ENCODE measurements around the gene TKT. TPM values are rescaled to one million over a fixed set of nuclear protein-coding genes. Genes with fewer than 3 reads are reported as not detected.

TKT gene
- total RNA-seq, 4 donors from 2014 or later: 18.5 to 41.3 (median 23.8) TPM

GRCh38 chr3:53252096-53252946 lies 3.5 kb downstream of the TKT start:
- Histone ChIP-seq H3K27me3 (no peaks in the 10 kb centered on the region), H3K36me3 (no peaks in the 10 kb centered on the region), H3K27ac (peak overlapping the region in 2 of 4 donors; percentile 15 to 19), H3K4me1 (peaks cover 34 to 46% of the 10 kb centered on the region in 2 donors), H3K9me3 (no peaks in the 10 kb centered on the region), H3K4me3 (no peak overlapping the region)
- DNase-seq: no peak
- in situ Hi-C loops (cut with MboI; ENCODE audit: low sequenced_read_pairs in 4 of 4): no loop called here
- intact Hi-C loops (cut with DNase I; ENCODE audit: low total_unique reads): no loop called here
- no peak for ATAC-seq
- TF ChIP-seq POLR2A (IDR thresholded peaks at IDR 0.05): no peak
- no peak for TF ChIP-seq CTCF (IDR thresholded peaks at IDR 0.05 in 4 of 5, conservative IDR thresholded peaks at IDR 0.05 in 1 of 5)

GRCh38 chr3:53250881-53251605 lies 4.8 kb downstream of the TKT start:
- TF ChIP-seq CTCF (IDR thresholded peaks at IDR 0.05 in 4 of 5, conservative IDR thresholded peaks at IDR 0.05 in 1 of 5) (no peak), POLR2A (IDR thresholded peaks at IDR 0.05) (no peak)
- Histone ChIP-seq H3K4me1 (peaks cover 31 to 46% of the 10 kb centered on the region in 2 donors), H3K36me3 (no peaks in the 10 kb centered on the region), H3K27ac (peak overlapping the region in 2 of 4 donors; percentile 21 to 26), H3K9me3 (no peaks in the 10 kb centered on the region), H3K27me3 (no peaks in the 10 kb centered on the region), H3K4me3 (no peak overlapping the region)
- in situ Hi-C loops (cut with MboI; ENCODE audit: low sequenced_read_pairs in 4 of 4): no loop called here
- intact Hi-C loops (cut with DNase I; ENCODE audit: low total_unique reads): no loop called here
- DNase-seq (no peak), ATAC-seq (no peak)

DNA sequence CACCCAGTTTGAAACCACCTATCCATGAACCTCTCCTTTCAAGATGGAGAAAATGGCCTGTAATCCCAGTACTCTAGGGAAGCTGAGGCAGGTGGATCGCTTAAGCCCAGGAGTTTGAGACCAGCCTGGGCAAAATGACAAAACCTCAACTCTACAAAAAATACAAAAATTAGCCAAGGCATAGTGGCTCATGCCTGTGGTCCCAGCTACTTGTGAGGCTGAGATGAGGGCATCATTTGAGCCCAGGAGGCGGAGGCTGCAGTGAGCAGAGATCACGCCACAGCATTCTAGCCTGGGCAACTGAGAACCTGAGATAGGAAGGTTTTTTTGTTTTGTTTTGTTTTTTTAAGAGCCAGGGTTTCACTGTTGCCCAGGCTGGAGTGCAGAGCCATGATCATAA lies 5.4 kb downstream of the TKT start:
- Histone ChIP-seq H3K9me3 (no peaks in the 10 kb centered on the region), H3K4me3 (no peak overlapping the region), H3K36me3 (no peaks in the 10 kb centered on the region), H3K4me1 (peaks cover 31 to 46% of the 10 kb centered on the region in 2 donors), H3K27me3 (no peaks in the 10 kb centered on the region), H3K27ac (no peak overlapping the region)
- in situ Hi-C loops (cut with MboI; ENCODE audit: low sequenced_read_pairs in 4 of 4): no loop called here
- intact Hi-C loops (cut with DNase I; ENCODE audit: low total_unique reads): no loop called here
- TF ChIP-seq POLR2A (IDR thresholded peaks at IDR 0.05): no peak
- TF ChIP-seq CTCF (IDR thresholded peaks at IDR 0.05 in 4 of 5, conservative IDR thresholded peaks at IDR 0.05 in 1 of 5): no peak
- ATAC-seq: no peak
- DNase-seq: no peak

DNA sequence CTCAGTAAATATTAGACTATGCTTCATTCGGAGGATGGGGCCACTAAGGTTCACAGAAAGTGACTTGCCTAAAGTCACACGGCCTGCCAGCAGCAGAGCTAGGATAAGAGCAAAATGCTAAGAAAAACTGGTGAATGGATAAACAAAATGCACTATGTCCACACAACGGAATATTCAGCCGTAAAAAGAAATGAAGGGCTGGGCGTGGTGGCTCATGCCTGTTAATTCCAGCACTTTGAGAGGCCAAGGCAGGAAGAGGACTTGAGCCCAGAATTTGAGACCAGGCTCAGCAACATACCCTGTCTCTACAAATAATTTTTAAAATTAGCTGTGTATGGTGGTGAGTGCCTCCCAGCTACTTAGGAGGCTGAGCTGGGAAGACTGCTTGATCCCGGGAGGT lies 7.7 kb downstream of the TKT start:
- DNase-seq: no peak
- intact Hi-C loops (cut with DNase I; ENCODE audit: low total_unique reads): no loop called here
- no peak overlapping the region for H3K27ac ChIP-seq
- H3K4me1 ChIP-seq: peaks cover 28 to 45% of the 10 kb centered on the region in 2 donors
- no peak for ATAC-seq
- no peaks in the 10 kb centered on the region for H3K27me3 ChIP-seq
- no peaks in the 10 kb centered on the region for H3K9me3 ChIP-seq
- in situ Hi-C loops (cut with MboI; ENCODE audit: low sequenced_read_pairs in 4 of 4): no loop called here
- no peaks in the 10 kb centered on the region for H3K36me3 ChIP-seq
- no peak overlapping the region for H3K4me3 ChIP-seq
- TF ChIP-seq CTCF (IDR thresholded peaks at IDR 0.05 in 4 of 5, conservative IDR thresholded peaks at IDR 0.05 in 1 of 5): no peak
- no peak for TF ChIP-seq POLR2A (IDR thresholded peaks at IDR 0.05)
